ENCODE measurements around the gene DDX51.

DNA sequence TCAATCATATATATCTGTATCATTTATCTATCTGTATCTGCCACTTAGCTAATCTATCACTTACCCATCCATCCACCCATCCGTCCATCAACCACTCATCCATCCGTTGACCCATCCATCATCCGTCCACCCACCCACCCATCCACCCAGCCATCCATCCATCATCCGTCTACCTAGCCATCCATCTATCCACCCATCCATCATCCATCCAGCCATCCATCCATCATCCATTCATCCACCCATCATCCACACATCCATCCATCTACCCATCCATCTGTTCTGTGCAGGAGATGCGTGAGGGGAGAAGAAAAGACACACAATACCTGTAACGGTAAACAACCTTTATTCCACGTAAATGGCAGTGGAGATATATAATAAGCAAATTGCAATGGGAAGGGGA, 20.3 kb upstream of the DDX51 start:
- TF ChIP-seq CTCF (IDR thresholded peaks at IDR 0.05) (no peak), POLR2AphosphoS5 (IDR thresholded peaks at IDR 0.05) (no peak)
